ENCODE data around the gene CPA4.

DNA sequence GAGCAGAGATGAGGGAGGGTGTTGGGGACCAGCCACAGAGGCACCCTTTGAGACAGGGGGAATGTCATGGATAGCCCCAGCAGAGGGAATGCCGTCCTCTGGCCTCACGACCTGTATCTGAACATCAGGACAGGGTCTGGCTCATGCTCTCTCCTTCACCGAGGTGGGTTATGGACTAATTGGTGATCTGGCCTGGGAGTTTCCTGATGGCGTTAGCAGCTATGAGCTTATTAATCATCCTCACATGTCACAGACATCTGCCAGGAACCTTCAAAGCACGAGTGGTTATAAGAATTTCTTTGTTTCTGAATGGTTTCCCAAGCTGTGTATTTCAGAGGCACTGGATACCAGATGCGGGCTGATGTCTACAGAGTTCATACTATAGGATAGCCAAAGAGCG lies 6.9 kb downstream of the CPA4 start:
- TF ChIP-seq POLR2A (IDR thresholded peaks at IDR 0.05): no peak
- TF ChIP-seq, protein P1, sequence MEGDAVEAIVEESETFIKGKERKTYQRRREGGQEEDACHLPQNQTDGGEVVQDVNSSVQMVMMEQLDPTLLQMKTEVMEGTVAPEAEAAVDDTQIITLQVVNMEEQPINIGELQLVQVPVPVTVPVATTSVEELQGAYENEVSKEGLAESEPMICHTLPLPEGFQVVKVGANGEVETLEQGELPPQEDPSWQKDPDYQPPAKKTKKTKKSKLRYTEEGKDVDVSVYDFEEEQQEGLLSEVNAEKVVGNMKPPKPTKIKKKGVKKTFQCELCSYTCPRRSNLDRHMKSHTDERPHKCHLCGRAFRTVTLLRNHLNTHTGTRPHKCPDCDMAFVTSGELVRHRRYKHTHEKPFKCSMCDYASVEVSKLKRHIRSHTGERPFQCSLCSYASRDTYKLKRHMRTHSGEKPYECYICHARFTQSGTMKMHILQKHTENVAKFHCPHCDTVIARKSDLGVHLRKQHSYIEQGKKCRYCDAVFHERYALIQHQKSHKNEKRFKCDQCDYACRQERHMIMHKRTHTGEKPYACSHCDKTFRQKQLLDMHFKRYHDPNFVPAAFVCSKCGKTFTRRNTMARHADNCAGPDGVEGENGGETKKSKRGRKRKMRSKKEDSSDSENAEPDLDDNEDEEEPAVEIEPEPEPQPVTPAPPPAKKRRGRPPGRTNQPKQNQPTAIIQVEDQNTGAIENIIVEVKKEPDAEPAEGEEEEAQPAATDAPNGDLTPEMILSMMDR (IDR thresholded peaks at IDR 0.05): no peak
